HG03066 (cell line): Measurements from ENCODE around the gene SNX27.
"Not testable (repeated sequence)": the region's sequence is repeated elsewhere in the genome, so short reads cannot be mapped to it uniquely, and the experiment has no call there.

ENCODE experiments used
- ATAC-seq: cut with Tn5 transposase; IDR thresholded peaks from one replicate; pipeline ENCODE4 v1.9.1; 2021; ENCODE audit warnings: low read depth; ENCODE audit not compliant: unreplicated experiment

The SNX27 gene

GRCh38 chr1:151638074-151638775, 26.4 kb downstream of the SNX27 start:
- no peak for ATAC-seq

GRCh38 chr1:151638812-151639211, 27.0 kb downstream of the SNX27 start:
- ATAC-seq: no peak

GRCh38 chr1:151639466-151639865, 27.6 kb downstream of the SNX27 start:
- no peak for ATAC-seq

- ATAC-seq: no peak
Observed at GRCh38 chr1:151641229-151641628, 29.4 kb downstream of the SNX27 start.

- ATAC-seq: not testable (repeated sequence)
Observed at GRCh38 chr1:151643085-151643484, 31.2 kb downstream of the SNX27 start.

- ATAC-seq: no peak
Observed at GRCh38 chr1:151644001-151644400, 32.2 kb downstream of the SNX27 start.

- ATAC-seq: no peak
Observed at GRCh38 chr1:151653397-151653796, 41.5 kb downstream of the SNX27 start.

- ATAC-seq: no peak
Observed at GRCh38 chr1:151655371-151655770, 43.5 kb downstream of the SNX27 start.

GRCh38 chr1:151661751-151662150, 49.9 kb downstream of the SNX27 start:
- no peak for ATAC-seq

- ATAC-seq: no peak
Observed at GRCh38 chr1:151668090-151668489, 56.2 kb downstream of the SNX27 start.

GRCh38 chr1:151670036-151670675, 58.3 kb downstream of the SNX27 start:
- not testable (repeated sequence) for ATAC-seq

GRCh38 chr1:151673407-151673806, 61.6 kb downstream of the SNX27 start:
- no peak for ATAC-seq

GRCh38 chr1:151680391-151680790, 68.5 kb downstream of the SNX27 start:
- ATAC-seq: no peak

- no peak for ATAC-seq
Observed at GRCh38 chr1:151680826-151681225, 69.0 kb downstream of the SNX27 start.

- no peak for ATAC-seq
Observed at GRCh38 chr1:151681923-151682322, 70.1 kb downstream of the SNX27 start.

- not testable (repeated sequence) for ATAC-seq
Observed at GRCh38 chr1:151682901-151683300, 71.1 kb downstream of the SNX27 start.

GRCh38 chr1:151684128-151684527, 72.3 kb downstream of the SNX27 start:
- ATAC-seq: no peak

GRCh38 chr1:151686561-151686960, 74.7 kb downstream of the SNX27 start:
- ATAC-seq: no peak

- ATAC-seq: no peak
Observed at GRCh38 chr1:151689494-151689893, 77.6 kb downstream of the SNX27 start.

GRCh38 chr1:151692226-151692625, 80.4 kb downstream of the SNX27 start:
- no peak for ATAC-seq

- ATAC-seq: no peak
Observed at GRCh38 chr1:151693057-151693651, 81.3 kb downstream of the SNX27 start.

GRCh38 chr1:151701515-151701914, 89.7 kb downstream of the SNX27 start:
- no peak for ATAC-seq
